ENCODE data around the gene SPPL3.

The SPPL3 gene

GRCh38 chr12:120872487-120872886 lies 31.7 kb downstream of the SPPL3 start:
- DNase-seq, result no peak

DNA sequence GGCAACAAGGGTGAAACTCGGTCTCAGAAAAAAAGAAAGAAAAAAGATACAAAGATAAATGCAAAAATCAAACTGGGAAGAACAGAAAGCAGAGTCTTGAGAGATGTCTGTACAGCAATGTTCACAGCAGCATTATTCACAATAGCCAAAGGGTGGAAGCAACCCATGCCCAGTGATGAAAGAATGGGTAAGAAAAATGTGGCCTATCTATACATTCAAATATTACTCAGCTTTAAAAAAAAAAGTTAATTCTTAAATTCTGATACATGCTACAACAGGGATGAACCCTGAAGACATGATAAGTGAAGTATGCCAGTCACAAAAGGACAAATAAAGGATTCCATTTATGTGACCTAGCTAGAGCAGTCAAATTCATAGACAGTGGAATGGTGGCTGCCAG lies 33.7 kb downstream of the SPPL3 start:
- no peak for DNase-seq

DNA sequence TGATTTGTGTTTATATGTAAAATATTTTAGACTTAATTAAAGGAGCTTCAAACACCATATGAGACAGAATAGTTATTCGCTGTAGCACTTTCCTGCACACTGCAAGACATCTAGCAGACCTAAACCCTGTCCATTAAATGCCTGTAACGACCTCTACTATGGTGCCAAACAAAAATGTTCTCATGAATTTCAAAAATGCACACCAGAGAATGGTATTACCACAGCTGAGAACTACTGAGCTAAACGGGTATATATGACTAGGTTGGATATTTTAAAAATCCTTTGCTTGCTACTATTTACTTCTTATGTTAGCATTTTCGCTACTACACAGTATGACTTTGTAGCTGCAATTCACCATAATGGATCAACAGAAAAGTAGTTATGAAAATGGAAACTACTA lies 34.8 kb downstream of the SPPL3 start:
- no peak for DNase-seq

GRCh38 chr12:120866108-120866507 lies 38.0 kb downstream of the SPPL3 start:
- no peak for DNase-seq

DNA sequence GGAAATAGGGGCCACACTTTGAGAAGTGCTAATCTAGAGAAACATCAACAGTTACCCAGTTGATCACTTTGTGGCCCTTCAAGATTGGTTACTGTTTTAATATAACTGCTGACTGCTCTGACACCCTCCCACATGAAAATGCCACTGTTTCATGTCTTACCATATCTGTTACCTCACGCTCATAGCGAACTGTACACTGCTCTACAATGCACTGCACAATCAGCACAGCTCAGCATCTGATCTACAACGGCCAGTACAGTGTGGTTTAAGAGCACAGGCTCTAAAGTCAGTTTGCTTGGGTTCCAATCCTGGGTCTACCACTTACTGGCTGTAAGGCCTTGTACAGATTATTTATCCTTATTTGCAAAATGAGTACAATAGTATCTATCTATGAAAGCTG lies 39.1 kb downstream of the SPPL3 start:
- DNase-seq, result no peak

- no peak for DNase-seq
Measured at GRCh38 chr12:120862664-120863063, 41.5 kb downstream of the SPPL3 start.

DNA sequence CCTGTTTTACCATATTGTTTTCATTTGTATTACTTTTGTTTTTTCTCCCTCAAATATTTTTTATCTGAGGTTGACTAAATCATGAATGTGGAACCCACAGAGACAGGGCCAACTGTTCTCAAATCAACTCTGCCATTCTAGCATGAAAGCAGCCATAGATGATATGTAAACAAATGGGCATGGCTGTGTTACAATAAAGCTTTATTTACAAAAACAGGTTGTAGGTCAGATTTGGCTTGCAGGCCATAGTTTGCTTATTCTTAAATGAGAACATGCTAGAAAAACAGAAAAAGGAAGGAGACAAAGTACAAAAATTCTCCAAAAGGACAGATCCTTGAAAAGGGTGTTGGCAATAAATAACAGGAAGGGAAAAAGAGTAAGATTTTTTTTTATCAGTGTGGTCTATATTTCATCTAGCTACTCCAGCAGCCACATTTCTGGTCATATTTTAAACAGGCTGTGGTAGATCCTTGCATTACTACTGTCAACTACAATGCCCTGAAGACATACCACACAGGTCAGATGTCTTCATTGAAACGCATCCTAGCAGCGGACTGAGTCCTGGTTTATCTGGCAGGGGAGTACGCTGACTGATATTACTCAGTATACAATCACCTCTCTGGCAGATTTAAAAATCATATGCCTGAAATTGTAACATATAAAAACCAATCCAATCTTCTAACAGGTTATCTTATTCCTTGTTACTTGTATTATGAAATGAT lies 42.9 kb downstream of the SPPL3 start:
- no peak for DNase-seq

- no peak for DNase-seq
Measured at GRCh38 chr12:120858306-120859088, 45.7 kb downstream of the SPPL3 start.

GRCh38 chr12:120856980-120857379 lies 47.2 kb downstream of the SPPL3 start:
- no peak for DNase-seq

- no peak for DNase-seq
Measured at GRCh38 chr12:120855823-120856588, 48.2 kb downstream of the SPPL3 start.

DNA sequence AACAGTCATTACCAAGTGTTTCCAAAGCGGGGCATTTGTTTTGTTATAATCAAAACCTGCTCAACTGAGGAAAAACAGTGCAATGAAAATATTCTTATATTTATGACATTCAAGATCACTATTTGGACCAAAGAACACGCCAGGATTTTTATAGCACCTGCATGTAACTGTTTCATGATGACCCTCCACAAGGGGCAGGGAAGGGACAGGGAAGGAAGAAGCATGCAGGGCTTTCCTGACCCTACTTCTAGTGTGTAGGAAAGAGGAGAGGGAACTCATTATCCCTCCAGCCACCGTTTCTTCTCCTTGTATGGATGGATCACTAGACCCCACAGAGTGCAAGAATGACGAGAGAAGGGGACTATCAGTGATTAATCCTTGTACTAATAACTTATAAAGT lies 49.4 kb downstream of the SPPL3 start:
- DNase-seq, result no peak

- no peak for DNase-seq
Measured at GRCh38 chr12:120853188-120853587, 51.0 kb downstream of the SPPL3 start.

DNA sequence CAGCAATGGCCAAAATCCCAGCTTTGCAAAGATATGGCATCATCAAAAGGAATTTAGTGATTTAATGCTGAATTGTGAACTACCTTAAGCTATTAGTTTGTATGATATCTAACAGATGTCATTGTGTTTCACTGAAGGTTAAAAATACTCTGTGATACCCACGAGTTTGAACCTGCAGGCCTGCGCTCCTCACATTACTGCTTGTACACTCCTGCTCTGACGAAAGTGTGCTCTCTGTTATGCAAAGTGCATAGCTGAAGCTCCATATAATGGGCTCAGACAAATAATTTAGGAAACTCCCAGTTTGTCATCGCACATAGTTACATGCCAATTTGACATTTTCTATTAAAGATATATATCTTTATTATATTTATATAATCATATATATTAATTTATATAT lies 52.2 kb downstream of the SPPL3 start:
- no peak for DNase-seq

GRCh38 chr12:120851444-120851843 lies 52.7 kb downstream of the SPPL3 start:
- DNase-seq, result no peak

DNA sequence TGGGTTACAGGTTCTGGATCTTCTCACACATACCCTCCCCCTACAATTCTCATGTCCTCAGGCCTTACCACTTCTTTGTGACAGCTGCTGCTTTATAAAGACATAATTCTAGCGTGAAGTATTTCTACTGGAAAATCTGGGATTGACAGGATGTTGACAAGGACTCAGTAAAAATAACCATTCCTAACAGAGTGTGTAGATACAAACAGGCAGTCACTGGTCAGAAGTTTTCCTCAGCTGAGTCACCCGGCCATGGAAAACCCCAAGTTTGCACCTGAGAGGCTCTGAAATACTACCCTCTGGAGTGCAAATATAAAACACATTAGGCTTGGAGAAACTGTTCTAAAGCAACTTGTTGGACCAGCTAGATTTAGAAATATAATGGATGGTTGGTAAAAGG lies 54.4 kb downstream of the SPPL3 start:
- DNase-seq, result no peak

GRCh38 chr12:120847814-120848213 lies 56.3 kb downstream of the SPPL3 start:
- DNase-seq, result no peak

DNA sequence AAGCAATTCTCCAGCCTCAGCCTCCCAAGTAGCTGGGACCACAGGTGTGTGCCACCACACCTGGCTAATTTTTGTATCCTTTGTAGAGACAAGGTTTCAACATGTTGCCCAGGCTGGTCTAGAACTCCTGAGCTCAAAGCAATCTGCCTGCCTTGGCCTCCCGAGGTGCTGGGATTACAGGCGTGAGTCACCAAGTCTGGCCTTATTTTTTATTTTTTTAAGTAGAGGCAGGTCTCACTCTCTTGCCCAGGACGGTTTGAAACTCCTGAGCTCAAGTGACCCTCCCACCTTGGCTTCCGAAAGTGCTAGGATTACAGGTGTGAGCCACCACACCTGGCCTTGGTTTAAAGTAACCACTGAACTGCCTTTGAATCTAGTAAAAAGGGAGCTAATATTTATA lies 56.8 kb downstream of the SPPL3 start:
- no peak for DNase-seq

- DNase-seq, result no peak
Measured at GRCh38 chr12:120846721-120847120, 57.4 kb downstream of the SPPL3 start.

- no peak for DNase-seq
Measured at GRCh38 chr12:120845696-120846095, 58.5 kb downstream of the SPPL3 start.

DNA sequence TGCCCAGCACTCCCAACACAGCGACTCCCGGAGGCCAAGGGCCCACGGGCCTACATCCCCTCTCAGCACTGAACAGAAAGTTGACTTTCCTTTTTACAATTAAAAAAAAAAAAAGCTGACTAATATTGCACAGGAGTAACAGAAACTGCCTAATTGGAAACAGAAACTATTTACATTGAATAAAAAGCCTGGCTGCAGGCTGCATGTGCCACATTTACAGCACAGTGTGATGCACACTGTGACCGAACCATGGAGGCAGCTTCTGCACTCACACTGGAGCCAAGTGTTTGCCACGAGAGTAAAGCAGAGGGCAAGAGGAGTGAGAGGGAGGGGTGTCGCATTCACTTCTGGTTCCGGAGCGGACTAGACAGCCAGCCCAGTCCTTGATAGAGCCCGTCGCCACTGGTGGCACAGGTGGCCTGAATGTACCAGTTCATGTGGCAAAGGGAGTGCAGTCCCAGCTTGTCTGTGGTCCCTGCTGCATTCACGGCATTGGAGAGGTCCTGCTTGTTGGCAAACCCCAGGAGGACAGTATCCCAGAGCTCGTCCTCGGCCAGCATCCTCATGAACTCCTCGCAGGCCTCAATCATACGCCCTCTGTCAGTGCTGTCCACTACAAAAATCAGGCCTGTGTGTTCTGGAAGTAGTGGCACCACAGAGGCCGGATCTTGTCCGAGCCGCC lies 59.2 kb downstream of the SPPL3 start:
- no peak for DNase-seq

DNA sequence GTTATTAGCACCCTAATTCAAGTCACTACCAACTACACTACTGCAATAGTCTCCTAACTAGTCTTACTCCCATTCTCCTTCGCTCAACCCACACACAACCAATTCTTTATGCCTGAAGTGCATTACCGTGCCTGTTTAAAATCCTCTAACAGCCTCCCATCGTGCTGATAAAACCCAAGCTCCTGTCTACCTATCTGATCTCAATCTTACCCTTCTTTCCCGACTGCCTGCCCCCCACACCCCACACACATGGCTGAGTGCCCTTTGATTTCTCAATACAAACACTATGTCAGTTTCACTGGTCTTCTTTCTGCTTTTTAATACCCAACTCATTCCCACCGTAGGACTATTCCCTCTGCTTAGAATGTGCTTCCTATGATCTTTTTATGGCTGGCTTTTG lies 59.9 kb downstream of the SPPL3 start:
- no peak for DNase-seq

GRCh38 chr12:120843472-120843871 lies 60.7 kb downstream of the SPPL3 start:
- DNase-seq, result no peak

DNA sequence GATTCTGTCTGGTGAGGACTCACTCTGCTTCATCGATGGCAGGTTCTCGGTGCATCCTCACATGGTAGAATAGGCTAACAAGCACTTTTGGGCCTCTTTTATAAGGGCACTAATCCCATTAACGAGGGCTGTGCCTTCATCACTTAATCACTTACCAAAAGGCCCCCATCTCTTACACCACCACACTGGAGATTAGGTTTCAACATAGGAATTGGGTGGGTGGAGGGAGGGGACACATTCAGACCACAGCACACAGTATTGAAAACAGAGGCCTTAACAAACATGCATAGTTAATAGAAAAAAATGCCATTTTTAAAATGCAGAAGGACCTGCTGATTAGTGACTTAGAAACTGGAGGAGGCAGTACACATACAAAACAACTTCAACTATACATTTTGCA lies 61.6 kb downstream of the SPPL3 start:
- DNase-seq, result no peak

Measured in cerebellar nuclear complex (tissue), 1 donor.